Measurements from ENCODE around the gene TRPM4. TPM values are rescaled to one million over a fixed set of nuclear protein-coding genes. Genes with fewer than 3 reads are reported as not detected.

The TRPM4 gene
- polyA plus RNA-seq, 1 donor (not counting 4 experiments of a cell fraction or from before 2014, with no cell fraction given) = 16.1 TPM

DNA sequence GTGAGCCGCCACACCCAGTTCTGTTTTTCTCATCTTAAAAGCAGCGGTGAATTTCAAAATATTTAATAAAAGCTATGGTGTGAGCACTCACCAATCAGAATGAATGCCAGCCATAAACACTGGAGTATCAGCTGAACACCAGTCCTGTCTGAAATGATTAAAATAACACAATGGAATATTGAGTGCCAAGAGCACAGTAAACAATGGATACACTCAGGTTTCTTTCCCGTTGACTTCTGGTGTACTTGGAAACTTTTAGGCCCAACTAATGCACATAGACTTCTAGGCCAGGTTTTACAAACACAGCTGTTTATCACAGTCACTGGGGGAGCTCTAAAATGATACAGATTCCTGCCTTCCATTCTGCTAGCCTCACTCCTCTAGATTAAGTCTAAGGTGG, 99.1 kb downstream of the TRPM4 start:
- Histone ChIP-seq H3K9me1 (ENCODE audit: control insufficient read depth, extremely low read depth, insufficient read depth, low read length) (no peaks in the 10 kb centered on the region), H3K4me2 (ENCODE audit: control insufficient read depth, extremely low read depth, insufficient read depth, low read depth, low read length) (no peak overlapping the region), H3K4me3 (ENCODE audit: control insufficient read depth in 2 of 3, extremely low read depth in 1 of 3, insufficient read depth in 2 of 3, low read depth in 1 of 3, low read length in 3 of 3) (no peak overlapping the region), H3K9ac (ENCODE audit: control insufficient read depth, extremely low read depth, insufficient read depth, low read length) (no peak overlapping the region), H3K27ac (ENCODE audit: control insufficient read depth, insufficient read depth, low read length) (no peak overlapping the region), H3K36me3 (ENCODE audit: control insufficient read depth in 2 of 2, extremely low read depth in 1 of 2, insufficient read depth in 2 of 2, low read length in 2 of 2) (peaks cover 0 to 2% of the 10 kb centered on the region in 2 experiments), H3K27me3 (ENCODE audit: control insufficient read depth, extremely low read depth, insufficient read depth, low read length) (no peaks in the 10 kb centered on the region), H2AFZ (ENCODE audit: control insufficient read depth, low read length) (no peak overlapping the region), H3K79me2 (ENCODE audit: control insufficient read depth, insufficient read depth, low read length) (no peaks in the 10 kb centered on the region), H3K4me1 (ENCODE audit: control insufficient read depth, extremely low read depth, insufficient read depth, low read length) (no peaks in the 10 kb centered on the region), H4K20me1 (ENCODE audit: control insufficient read depth, extremely low read depth, insufficient read depth, low read length) (no peaks in the 10 kb centered on the region), H3K9me3 (ENCODE audit: control insufficient read depth, low read depth, low read length) (peaks cover 5% of the 10 kb centered on the region)
- no peak for DNase-seq (ENCODE audit: low read depth, low spot score)
- dilution Hi-C loops (cut with MboI; ENCODE audit: extremely low pct_ligation_motif_present, low sequenced_read_pairs) = no loop called here
- TF ChIP-seq, protein P1, sequence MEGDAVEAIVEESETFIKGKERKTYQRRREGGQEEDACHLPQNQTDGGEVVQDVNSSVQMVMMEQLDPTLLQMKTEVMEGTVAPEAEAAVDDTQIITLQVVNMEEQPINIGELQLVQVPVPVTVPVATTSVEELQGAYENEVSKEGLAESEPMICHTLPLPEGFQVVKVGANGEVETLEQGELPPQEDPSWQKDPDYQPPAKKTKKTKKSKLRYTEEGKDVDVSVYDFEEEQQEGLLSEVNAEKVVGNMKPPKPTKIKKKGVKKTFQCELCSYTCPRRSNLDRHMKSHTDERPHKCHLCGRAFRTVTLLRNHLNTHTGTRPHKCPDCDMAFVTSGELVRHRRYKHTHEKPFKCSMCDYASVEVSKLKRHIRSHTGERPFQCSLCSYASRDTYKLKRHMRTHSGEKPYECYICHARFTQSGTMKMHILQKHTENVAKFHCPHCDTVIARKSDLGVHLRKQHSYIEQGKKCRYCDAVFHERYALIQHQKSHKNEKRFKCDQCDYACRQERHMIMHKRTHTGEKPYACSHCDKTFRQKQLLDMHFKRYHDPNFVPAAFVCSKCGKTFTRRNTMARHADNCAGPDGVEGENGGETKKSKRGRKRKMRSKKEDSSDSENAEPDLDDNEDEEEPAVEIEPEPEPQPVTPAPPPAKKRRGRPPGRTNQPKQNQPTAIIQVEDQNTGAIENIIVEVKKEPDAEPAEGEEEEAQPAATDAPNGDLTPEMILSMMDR (optimal IDR thresholded peaks at IDR 0.05 in 1 of 3, IDR thresholded peaks at IDR 0.05 in 1 of 3, conservative IDR thresholded peaks at IDR 0.05 in 1 of 3; ENCODE audit: extremely low read depth in 1 of 3, insufficient read depth in 2 of 3, low read length in 3 of 3) = no peak
- TF ChIP-seq EZH2 (IDR thresholded peaks at IDR 0.05; ENCODE audit: low read length) = no peak
- FAIRE-seq = no peak

Other genes with a start within 250 kb of the TRPM4 start
- gene DHDH, start 224.1 kb upstream of the TRPM4 start, polyA plus RNA-seq = 0.45 to 1.8 TPM (median 0.52 TPM) in 3 replicates
- 75.3 to 139 TPM (median 113 TPM) in 3 replicates for gene BAX, start 202.9 kb upstream of the TRPM4 start, polyA plus RNA-seq
- 805 to 2,115 TPM (median 838 TPM) in 3 replicates for gene FTL, start 192.5 kb upstream of the TRPM4 start, polyA plus RNA-seq
- 46.5 to 61.9 TPM (median 58.6 TPM) in 3 replicates for gene GYS1, start 164.5 kb upstream of the TRPM4 start, polyA plus RNA-seq
- gene RUVBL2, start 163.9 kb upstream of the TRPM4 start, polyA plus RNA-seq = 126 to 162 TPM (median 141 TPM) in 3 replicates
- gene LHB, start 140.7 kb upstream of the TRPM4 start, polyA plus RNA-seq = 0.33 to 0.44 TPM in 2 of 3 replicates, not detected in the other
- not detected in 3 replicates for gene CGB3, start 133.5 kb upstream of the TRPM4 start, polyA plus RNA-seq
- not detected in 3 replicates for gene CGB2, start 125.9 kb upstream of the TRPM4 start, polyA plus RNA-seq
- not detected in 3 replicates for gene CGB1, start 120.9 kb upstream of the TRPM4 start, polyA plus RNA-seq
- 0.20 to 0.24 TPM (median 0.21 TPM) in 3 replicates for gene CGB5, start 113.9 kb upstream of the TRPM4 start, polyA plus RNA-seq
- not detected in 3 replicates for gene CGB8, start 108.7 kb upstream of the TRPM4 start, polyA plus RNA-seq
- 0.92 to 4.1 TPM (median 1.2 TPM) in 3 replicates for gene CGB7, start 100.0 kb upstream of the TRPM4 start, polyA plus RNA-seq
- gene NTF4, start 93.0 kb upstream of the TRPM4 start, polyA plus RNA-seq = 5.5 to 14.4 TPM (median 8.3 TPM) in 3 replicates
- not detected in 3 replicates for gene KCNA7, start 85.1 kb upstream of the TRPM4 start, polyA plus RNA-seq
- gene SNRNP70, start 72.3 kb upstream of the TRPM4 start, polyA plus RNA-seq = 116 to 186 TPM (median 149 TPM) in 3 replicates
- gene LIN7B, start 43.4 kb upstream of the TRPM4 start, polyA plus RNA-seq = 1.6 to 2.8 TPM (median 1.7 TPM) in 3 replicates
- gene C19orf73, start 38.6 kb upstream of the TRPM4 start, polyA plus RNA-seq = 0.54 to 0.98 TPM (median 0.71 TPM) in 3 replicates
- 3.0 to 3.4 TPM (median 3.1 TPM) in 3 replicates for gene PPFIA3, start 38.2 kb upstream of the TRPM4 start, polyA plus RNA-seq
- 0.03 to 0.08 TPM in 2 of 3 replicates, not detected in the other for gene HRC, start 2.4 kb upstream of the TRPM4 start, polyA plus RNA-seq
- gene SLC6A16, start 167.4 kb downstream of the TRPM4 start, polyA plus RNA-seq = 0.04 TPM in 1 of 3 replicates, not detected in the others
- not detected in 3 replicates for gene CD37, start 177.6 kb downstream of the TRPM4 start, polyA plus RNA-seq
- 6.4 to 13.6 TPM (median 8.9 TPM) in 3 replicates for gene TEAD2, start 204.6 kb downstream of the TRPM4 start, polyA plus RNA-seq
- gene DKKL1, start 206.1 kb downstream of the TRPM4 start, polyA plus RNA-seq = 0.10 TPM in 1 of 3 replicates, not detected in the others
- not detected in 3 replicates for gene KASH5, start 230.5 kb downstream of the TRPM4 start, polyA plus RNA-seq